Prostate gland (tissue), 2 donors: Measurements from ENCODE around the gene RBM15B.

ENCODE experiments used
- CTCF ChIP-seq, 4 experiments: fragments of 200-600 bp in 2 of 4; fragments of 450-650 bp in 2 of 4; sonication (generic) in 2 of 4; IDR thresholded peaks; 1 replicate in 3 of 4; 2 replicates in 1 of 4; pipeline ENCODE4 v1.5.1; 2016 to 2019; ENCODE audit warnings: antibody characterized with exemption in 4 of 4, mild to moderate bottlenecking in 2 of 4, moderate library complexity in 2 of 4
- POLR2AphosphoS5 ChIP-seq: sonication (generic); formaldehyde crosslinking; IDR thresholded peaks from one replicate; pipeline ENCODE4 v1.6.1; 2017; ENCODE audit warnings: antibody characterized with exemption

DNA sequence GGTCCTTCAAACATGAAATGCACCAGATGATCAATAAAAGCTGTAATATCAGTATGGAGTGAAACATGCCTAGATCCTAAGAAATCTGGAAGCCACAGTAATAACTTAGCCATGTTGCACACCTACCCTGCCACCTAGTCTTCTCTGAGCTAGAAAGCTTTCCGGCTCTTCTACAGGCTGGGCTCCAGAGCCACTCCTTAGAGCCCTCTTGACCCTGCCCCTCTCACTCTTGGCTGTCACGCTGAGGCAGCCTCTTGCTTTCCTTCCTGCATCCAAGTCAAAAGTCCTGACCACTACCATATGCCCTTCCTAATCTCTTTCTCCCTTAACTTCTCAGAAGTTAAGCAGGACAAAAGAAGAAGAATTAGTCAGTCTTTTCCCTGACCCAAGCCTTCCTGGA is 17.7 kb downstream of the RBM15B start:
- TF ChIP-seq CTCF (IDR thresholded peaks at IDR 0.05) (no peak), POLR2AphosphoS5 (no peak)
